H1 (cell line): ENCODE measurements around the gene TRIB2.

Source experiments
- BACH1 ChIP-seq: IDR thresholded peaks from 2 replicates; pipeline ENCODE4 v1.6.1; 2012; ENCODE audit warnings: low read length, improper control_type of control experiment
- EGR1 ChIP-seq: IDR thresholded peaks from 2 replicates; pipeline ENCODE4 v1.6.1; 2011; ENCODE audit warnings: low read depth, low read length, borderline replicate concordance
- EP300 ChIP-seq, 2 experiments: IDR thresholded peaks; 1 replicate in 1 of 2; 2 replicates in 1 of 2; pipeline ENCODE4 v1.6.1; 2011 to 2012; ENCODE audit warnings: low read depth in 2 of 2, low read length in 2 of 2, mild to moderate bottlenecking in 2 of 2, borderline replicate concordance in 1 of 2, inconsistent platforms in 1 of 2, moderate library complexity in 1 of 2
- EZH2 ChIP-seq: fragments of 200-600 bp; sonication (generic); IDR thresholded peaks from 2 replicates; pipeline ENCODE4 v1.7.1; 2012; ENCODE audit warnings: low read depth, mild to moderate bottlenecking, moderate library complexity, low read length, inconsistent platforms; ENCODE audit not compliant: severe bottlenecking
- HDAC2 ChIP-seq, 2 experiments: fragments of 300-600 bp in 1 of 2; sonication (generic) in 1 of 2; IDR thresholded peaks; 2 replicates each; pipeline ENCODE4 v1.6.1; 2011 to 2012; ENCODE audit warnings: low read depth in 2 of 2, low read length in 2 of 2, mild to moderate bottlenecking in 2 of 2, moderate library complexity in 2 of 2, borderline replicate concordance in 1 of 2, inconsistent platforms in 1 of 2
- HDAC6 ChIP-seq: IDR thresholded peaks from one replicate; pipeline ENCODE4 v1.7.1; 2012; ENCODE audit warnings: low read depth, mild to moderate bottlenecking, inconsistent platforms, low read length, moderate library complexity
- POLR2A ChIP-seq, 2 experiments: IDR thresholded peaks; 1 replicate in 1 of 2; 2 replicates in 1 of 2; pipeline ENCODE4 v1.6.1; 2011; ENCODE audit warnings: low read depth in 2 of 2, low read length in 2 of 2, mild to moderate bottlenecking in 2 of 2; ENCODE audit errors: control extremely low read depth in 1 of 2
- RAD21 ChIP-seq, 2 experiments: IDR thresholded peaks in 1 of 2; conservative IDR thresholded peaks in 1 of 2; 2 replicates each; pipeline ENCODE4 v1.6.1; 2011; ENCODE audit warnings: low read depth in 2 of 2, low read length in 2 of 2, improper control_type of control experiment in 1 of 2, inconsistent platforms in 1 of 2, mild to moderate bottlenecking in 1 of 2, moderate library complexity in 1 of 2
- RNF2 ChIP-seq: fragments of 200-900, 300-1000 bp; sonication (generic); IDR thresholded peaks from 2 replicates; pipeline ENCODE4 v1.7.1; 2016; ENCODE audit warnings: borderline replicate concordance, low read depth, mild to moderate bottlenecking, antibody characterized with exemption, low read length; ENCODE audit not compliant: poor library complexity, severe bottlenecking; ENCODE audit errors: missing control alignments
- TAF1 ChIP-seq: IDR thresholded peaks from 2 replicates; pipeline ENCODE4 v1.6.1; 2011; ENCODE audit warnings: mild to moderate bottlenecking, low read depth, low read length
- TF ChIP-seq, protein P1 (sequence below), 3 experiments: IDR thresholded peaks; 1 replicate in 2 of 3; 2 replicates in 1 of 3; pipeline versions ENCODE4 v1.5.1 to v1.6.1; 2011; ENCODE audit warnings: low read length in 3 of 3, mild to moderate bottlenecking in 3 of 3, inconsistent platforms in 2 of 3, low read depth in 1 of 3, moderate library complexity in 1 of 3; ENCODE audit not compliant: insufficient read depth in 1 of 3; ENCODE audit errors: control extremely low read depth in 1 of 3
- TF ChIP-seq, protein P2 (sequence below): IDR thresholded peaks from 2 replicates; pipeline ENCODE4 v1.6.1; 2011; ENCODE audit warnings: low read depth, mild to moderate bottlenecking, low read length; ENCODE audit not compliant: insufficient read depth

DNA sequence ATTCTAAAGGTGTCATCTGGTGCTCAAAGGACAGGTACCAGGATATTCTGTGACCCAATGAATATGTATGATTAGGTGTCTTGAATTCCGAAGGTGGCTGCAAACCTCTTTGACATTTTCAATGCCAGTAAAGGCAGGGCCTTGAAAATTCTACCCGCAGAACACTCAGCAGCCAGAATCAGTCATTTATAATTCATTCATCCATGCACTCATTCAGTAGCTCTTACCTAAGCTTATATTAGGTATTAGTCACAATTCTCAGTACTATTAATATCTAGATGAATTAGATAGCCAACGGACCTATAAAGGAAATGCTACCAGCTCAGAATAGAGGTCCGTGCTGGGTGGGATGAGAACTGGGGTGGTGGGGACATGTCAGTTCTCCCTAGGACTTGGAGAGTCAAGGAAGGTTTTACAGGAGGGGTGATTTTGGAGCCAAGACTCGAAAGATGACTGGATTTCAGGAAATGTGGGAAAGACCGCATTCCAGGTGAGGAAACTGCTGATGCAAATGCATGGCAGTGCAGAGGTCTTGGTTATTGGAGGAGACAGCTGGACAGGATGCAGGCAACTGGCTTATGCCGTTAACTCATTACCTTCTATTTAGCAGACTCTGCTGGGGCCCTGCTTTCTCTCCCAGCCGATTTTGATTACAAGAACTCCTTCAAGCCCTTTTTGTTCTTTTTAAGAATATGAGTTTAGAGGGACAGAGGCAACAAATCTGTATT, 7.2 kb downstream of the TRIB2 start:
- TF ChIP-seq, protein P1, sequence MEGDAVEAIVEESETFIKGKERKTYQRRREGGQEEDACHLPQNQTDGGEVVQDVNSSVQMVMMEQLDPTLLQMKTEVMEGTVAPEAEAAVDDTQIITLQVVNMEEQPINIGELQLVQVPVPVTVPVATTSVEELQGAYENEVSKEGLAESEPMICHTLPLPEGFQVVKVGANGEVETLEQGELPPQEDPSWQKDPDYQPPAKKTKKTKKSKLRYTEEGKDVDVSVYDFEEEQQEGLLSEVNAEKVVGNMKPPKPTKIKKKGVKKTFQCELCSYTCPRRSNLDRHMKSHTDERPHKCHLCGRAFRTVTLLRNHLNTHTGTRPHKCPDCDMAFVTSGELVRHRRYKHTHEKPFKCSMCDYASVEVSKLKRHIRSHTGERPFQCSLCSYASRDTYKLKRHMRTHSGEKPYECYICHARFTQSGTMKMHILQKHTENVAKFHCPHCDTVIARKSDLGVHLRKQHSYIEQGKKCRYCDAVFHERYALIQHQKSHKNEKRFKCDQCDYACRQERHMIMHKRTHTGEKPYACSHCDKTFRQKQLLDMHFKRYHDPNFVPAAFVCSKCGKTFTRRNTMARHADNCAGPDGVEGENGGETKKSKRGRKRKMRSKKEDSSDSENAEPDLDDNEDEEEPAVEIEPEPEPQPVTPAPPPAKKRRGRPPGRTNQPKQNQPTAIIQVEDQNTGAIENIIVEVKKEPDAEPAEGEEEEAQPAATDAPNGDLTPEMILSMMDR (IDR thresholded peaks at IDR 0.05; ENCODE audit: control extremely low read depth in 1 of 3, insufficient read depth in 1 of 3, low read depth in 1 of 3, low read length in 3 of 3): no peak
- TF ChIP-seq HDAC6 (no peak), HDAC2 (IDR thresholded peaks at IDR 0.05; ENCODE audit: borderline replicate concordance in 1 of 2, low read depth in 2 of 2, low read length in 2 of 2) (no peak), TAF1 (no peak), BACH1 (no peak), EP300 (IDR thresholded peaks at IDR 0.05; ENCODE audit: borderline replicate concordance in 1 of 2, low read depth in 2 of 2, low read length in 2 of 2) (no peak), POLR2A (IDR thresholded peaks at IDR 0.05; ENCODE audit: control extremely low read depth in 1 of 2, low read depth in 2 of 2, low read length in 2 of 2) (no peak), RAD21 (IDR thresholded peaks at IDR 0.05 in 1 of 2, conservative IDR thresholded peaks at IDR 0.05 in 1 of 2; ENCODE audit: low read depth in 2 of 2, low read length in 2 of 2) (no peak), RNF2 (no peak), EZH2 (no peak), EGR1 (no peak)
- TF ChIP-seq, protein P2, sequence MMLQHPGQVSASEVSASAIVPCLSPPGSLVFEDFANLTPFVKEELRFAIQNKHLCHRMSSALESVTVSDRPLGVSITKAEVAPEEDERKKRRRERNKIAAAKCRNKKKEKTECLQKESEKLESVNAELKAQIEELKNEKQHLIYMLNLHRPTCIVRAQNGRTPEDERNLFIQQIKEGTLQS: no peak
